HG03521 (cell line): ENCODE data around the gene GCSAML.

Experiments used
- ATAC-seq: cut with Tn5 transposase; IDR thresholded peaks from one replicate; pipeline ENCODE4 v1.9.1; 2021; ENCODE audit warnings: mild to moderate bottlenecking, moderate library complexity; ENCODE audit not compliant: unreplicated experiment

GCSAML gene

GRCh38 chr1:247562198-247562597 is 13.3 kb downstream of the GCSAML start:
- no peak for ATAC-seq

GRCh38 chr1:247574236-247574635 is 25.3 kb downstream of the GCSAML start:
- ATAC-seq, result no peak

DNA sequence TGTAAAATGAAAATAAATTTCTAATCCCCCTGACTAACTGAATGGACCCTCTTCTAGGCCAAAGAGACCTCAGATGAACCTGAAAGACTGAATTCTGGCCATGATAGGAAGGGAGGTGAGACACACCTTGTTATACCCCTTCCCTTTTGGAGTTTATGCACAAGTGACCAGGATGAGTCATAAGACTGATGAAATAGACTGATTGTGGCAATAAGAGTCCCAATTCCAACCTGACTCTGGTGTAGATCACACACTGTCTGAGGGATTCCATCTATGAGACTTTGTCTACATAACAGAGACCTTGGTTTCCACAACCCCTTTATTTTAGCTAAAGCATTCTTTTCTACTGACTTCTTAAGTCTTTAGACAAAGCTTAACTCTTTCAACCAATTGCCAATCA is 25.7 kb downstream of the GCSAML start:
- ATAC-seq, result no peak

DNA sequence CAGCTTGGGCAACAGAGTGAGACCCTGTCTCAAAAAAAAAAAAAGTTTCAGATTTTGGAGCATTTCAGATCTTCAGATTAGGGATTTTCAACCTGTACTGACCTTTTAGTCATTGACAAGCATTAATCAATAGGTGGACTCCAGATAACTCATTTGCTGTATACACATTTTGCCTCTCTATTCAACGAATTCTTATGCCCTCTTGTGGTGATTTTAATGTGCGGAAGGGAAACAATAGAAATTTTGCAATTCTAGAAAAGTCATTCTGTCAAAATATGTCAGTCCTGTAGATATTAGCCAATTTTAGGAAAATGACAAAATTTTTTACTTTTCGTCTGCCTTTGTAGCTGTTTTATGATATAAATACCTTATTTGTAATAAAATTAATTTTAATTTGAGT is 27.6 kb downstream of the GCSAML start:
- ATAC-seq, result no peak

DNA sequence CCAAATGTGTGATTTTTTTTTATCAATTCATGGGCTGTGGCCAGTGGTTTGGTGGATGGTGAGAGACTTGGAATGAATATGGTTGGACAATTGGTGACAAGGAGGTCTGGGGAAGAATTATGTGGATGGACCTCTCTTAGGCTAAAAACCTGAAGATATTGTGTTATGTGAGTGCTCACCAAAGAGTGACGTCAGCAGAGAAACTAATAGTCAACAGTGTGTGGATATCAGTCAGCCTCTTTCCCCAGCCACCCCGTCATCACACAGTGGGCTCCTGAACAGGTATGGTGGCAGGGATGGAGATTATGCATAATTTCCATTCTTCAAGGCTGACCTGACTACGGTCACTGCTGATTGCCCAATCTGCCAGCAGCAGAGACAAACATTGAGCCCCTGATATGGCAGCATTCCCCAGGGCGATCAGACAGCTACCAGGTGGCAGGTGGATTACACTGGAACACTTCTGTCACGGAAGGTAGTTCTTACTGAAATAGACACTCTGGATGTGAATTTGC is 30.1 kb downstream of the GCSAML start:
- ATAC-seq, result no peak

DNA sequence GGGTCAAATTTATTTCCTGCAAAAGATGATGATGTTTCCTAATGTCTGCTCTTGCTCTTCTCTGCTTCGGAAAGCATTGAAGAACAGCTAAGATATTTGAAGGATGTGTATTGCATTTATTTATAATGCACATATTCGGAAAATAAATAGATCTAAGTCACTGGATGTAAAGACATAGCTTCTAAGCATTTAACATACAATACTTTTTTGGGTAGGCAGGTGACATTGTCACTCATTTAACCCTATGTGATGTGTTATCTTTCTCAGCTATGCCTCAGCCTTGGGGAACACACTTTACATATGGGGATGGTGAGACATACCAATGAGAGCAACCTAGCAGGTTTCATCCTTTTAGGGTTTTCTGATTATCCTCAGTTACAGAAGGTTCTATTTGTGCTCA is 39.1 kb downstream of the GCSAML start, which contains the start of gene OR2G2:
Gene OR2G2, plus strand, starts transcription at position 301 of the 400 bp plus-strand sequence. Its CDS starts 0 bp downstream, at position 301.
- ATAC-seq, result no peak

- ATAC-seq, result no peak
Measured at GRCh38 chr1:247605286-247605685, 56.4 kb downstream of the GCSAML start, which contains the start of gene OR2G3. Gene OR2G3 (plus strand): TSS chr1:247605586. CDS start chr1:247605586, 0 bp downstream.

GRCh38 chr1:247613405-247613804 is 64.5 kb downstream of the GCSAML start:
- no peak for ATAC-seq

DNA sequence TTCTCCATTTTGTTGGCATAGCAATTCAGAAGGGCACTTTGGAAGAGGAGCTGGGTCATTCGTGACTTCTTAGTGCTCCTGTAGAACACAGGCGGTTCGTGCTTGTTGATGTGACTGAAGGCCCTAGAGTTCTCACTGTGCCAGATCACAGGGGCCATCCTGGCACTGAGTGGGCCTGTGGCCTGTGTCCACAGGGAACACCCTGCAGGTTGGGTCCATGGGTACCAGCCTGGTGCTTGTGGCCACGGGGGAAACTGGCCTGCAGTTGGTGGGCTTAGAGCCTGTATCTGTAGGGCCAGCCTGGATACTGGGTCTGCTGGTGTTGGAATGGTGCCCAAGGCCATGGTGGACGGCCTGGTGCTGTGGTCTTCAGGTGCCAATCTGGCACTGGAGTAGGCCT is 65.7 kb downstream of the GCSAML start:
- no peak for ATAC-seq
